ENCODE results near the gene PLXNA4.

DNA sequence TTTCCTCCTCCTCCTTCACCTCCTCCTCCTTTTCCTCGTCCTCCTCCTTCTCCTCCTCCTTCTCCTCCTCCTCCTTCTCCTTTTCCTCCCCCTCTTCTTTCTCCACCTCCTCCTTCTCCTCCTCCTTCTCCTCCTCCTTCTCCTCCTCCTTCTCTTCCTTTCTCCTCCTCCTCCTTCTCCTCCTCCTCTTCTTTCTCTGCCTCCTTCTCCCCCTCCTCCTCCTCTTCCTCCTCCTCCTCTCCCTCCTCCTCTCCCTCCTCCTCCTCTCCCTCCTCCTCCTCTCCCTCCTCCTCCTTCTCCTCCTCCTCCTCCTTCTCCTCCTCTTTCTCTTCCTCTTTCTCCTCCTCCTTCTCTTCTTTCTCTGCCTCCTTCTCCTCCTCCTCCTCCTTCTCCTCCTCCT, 13.6 kb downstream of the PLXNA4 start:
- no peak for TF ChIP-seq CTCF (IDR thresholded peaks at IDR 0.05)
- no peak for TF ChIP-seq EZH2 (IDR thresholded peaks at IDR 0.05; ENCODE audit: borderline replicate concordance, insufficient read depth, low read depth, low read length, poor library complexity, severe bottlenecking)

All from B cell (primary cell).